ENCODE data around the gene TINAGL1.

DNA sequence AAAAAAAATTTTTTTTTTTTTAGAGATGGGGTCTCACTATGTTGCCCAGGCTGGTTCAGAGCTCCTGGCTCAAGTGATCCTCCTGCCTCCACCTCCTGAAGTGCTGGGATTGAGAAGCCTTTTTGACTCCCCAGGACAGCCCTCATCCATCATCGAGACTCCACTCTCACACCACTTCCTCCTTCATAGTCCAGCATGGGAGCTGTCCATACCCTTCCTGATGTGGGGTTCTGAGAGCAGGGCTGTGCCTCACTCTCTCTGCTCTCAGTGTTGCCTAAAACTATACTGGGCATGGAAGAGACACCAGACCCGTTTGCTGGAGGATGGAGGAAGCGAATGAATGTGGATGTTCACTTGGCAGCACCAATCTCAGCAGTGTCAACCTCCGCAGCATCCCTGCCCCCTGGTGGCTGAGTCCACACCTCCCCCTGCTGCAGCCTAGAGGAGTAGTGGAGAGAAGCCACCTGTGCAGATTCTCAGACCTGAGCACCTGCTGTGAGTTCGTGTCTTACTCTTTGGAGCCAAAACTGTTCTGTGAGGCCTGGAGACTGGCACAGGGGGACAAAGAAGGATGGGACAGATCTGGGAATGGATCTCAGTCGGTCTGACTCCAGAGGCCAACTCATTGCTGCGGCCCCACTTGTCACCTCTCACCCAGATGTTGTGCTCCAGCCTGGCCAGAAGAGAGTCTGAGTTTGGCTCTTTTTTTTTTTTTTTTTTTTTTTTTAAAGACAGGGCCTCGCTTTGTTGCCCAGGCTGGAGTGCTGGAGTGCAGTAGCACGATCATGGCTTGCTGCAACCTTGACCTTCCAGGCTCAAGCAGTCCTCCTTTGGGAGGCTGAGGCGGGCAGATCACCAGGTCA lies 17.7 kb downstream of the TINAGL1 start:
- TF ChIP-seq, protein P1, sequence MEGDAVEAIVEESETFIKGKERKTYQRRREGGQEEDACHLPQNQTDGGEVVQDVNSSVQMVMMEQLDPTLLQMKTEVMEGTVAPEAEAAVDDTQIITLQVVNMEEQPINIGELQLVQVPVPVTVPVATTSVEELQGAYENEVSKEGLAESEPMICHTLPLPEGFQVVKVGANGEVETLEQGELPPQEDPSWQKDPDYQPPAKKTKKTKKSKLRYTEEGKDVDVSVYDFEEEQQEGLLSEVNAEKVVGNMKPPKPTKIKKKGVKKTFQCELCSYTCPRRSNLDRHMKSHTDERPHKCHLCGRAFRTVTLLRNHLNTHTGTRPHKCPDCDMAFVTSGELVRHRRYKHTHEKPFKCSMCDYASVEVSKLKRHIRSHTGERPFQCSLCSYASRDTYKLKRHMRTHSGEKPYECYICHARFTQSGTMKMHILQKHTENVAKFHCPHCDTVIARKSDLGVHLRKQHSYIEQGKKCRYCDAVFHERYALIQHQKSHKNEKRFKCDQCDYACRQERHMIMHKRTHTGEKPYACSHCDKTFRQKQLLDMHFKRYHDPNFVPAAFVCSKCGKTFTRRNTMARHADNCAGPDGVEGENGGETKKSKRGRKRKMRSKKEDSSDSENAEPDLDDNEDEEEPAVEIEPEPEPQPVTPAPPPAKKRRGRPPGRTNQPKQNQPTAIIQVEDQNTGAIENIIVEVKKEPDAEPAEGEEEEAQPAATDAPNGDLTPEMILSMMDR (IDR thresholded peaks at IDR 0.05; ENCODE audit: insufficient read depth, low read length, poor library complexity, severe bottlenecking): peak; percentile 93
- no peak for TF ChIP-seq EZH2phosphoT487 (conservative IDR thresholded peaks at IDR 0.05; ENCODE audit: low read length)
